Subcutaneous abdominal adipose tissue (tissue), 5 donors: Measurements from ENCODE around the gene DENR.
A peak's percentile ranks its signal among the peaks of the same experiment; 100 is the strongest.

Source experiments
- H3K27ac ChIP-seq: one replicate; pipeline ENCODE4 v1.7.0; 2013; ENCODE audit warnings: low read depth, mild to moderate bottlenecking, inconsistent platforms, low read length, moderate library complexity
- H3K27me3 ChIP-seq, 5 donors: one replicate each; pipeline ENCODE4 v1.7.0; 2013; ENCODE audit warnings: low read length in 5 of 5, inconsistent platforms in 1 of 5; ENCODE audit not compliant: control insufficient read depth in 5 of 5, insufficient read depth in 4 of 5
- H3K36me3 ChIP-seq, 5 donors: one replicate each; pipeline ENCODE4 v1.7.0; 2013; ENCODE audit warnings: low read length in 5 of 5; ENCODE audit not compliant: control insufficient read depth in 5 of 5, insufficient read depth in 5 of 5
- H3K4me1 ChIP-seq, 5 donors: one replicate each; pipeline ENCODE4 v1.7.0; 2013; ENCODE audit warnings: low read length in 5 of 5, mild to moderate bottlenecking in 3 of 5, moderate library complexity in 1 of 5; ENCODE audit not compliant: control insufficient read depth in 5 of 5, insufficient read depth in 5 of 5
- H3K4me3 ChIP-seq, 5 donors: one replicate each; pipeline ENCODE4 v1.7.0; 2013; ENCODE audit warnings: low read length in 5 of 5, low read depth in 1 of 5
- H3K9ac ChIP-seq, 5 donors: one replicate each; pipeline ENCODE4 v1.7.0; 2013; ENCODE audit warnings: low read length in 5 of 5, mild to moderate bottlenecking in 4 of 5, moderate library complexity in 3 of 5
- H3K9me3 ChIP-seq, 5 donors: one replicate each; pipeline ENCODE4 v1.7.0; 2013; ENCODE audit warnings: low read length in 5 of 5; ENCODE audit not compliant: control insufficient read depth in 5 of 5
- donor health status: healthy.
- donor health status: healthy.
- donor health status: healthy.
- donor health status: healthy.
- donor health status: healthy.

Gene DENR

DNA sequence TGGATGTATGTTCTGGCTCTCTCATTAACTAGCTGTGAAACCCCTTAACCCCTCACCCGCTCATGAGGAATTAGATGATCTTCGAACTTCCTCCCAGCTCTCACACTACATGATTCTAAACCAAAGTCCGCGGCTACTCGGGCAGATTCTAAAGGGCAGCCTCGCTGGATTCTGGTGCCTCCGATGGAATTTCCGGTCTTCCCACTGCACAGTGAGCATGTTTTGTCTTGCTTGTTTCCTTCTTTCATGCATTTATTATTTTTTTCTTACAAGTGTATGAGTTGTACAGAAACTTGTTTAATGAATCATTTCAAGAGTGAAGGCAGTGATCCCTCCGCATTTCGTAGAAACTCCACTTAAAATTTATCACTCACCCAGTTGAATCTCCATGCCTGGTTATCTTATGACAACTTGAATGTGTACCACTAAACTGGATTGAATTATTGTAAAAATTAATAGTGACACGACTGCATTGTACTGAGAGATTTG is 31.5 kb upstream of the DENR start:
- no peak overlapping the region for H3K9ac ChIP-seq
- H3K27me3 ChIP-seq, result no peaks in the 10 kb centered on the region
- no peak overlapping the region for H3K4me3 ChIP-seq
- H3K9me3 ChIP-seq, result no peaks in the 10 kb centered on the region
- H3K36me3 ChIP-seq, result no peaks in the 10 kb centered on the region
- peaks cover 0 to 39% (median 23%) of the 10 kb centered on the region in 5 donors for H3K4me1 ChIP-seq
- H3K27ac ChIP-seq, result peak overlapping the region; percentile 64

DNA sequence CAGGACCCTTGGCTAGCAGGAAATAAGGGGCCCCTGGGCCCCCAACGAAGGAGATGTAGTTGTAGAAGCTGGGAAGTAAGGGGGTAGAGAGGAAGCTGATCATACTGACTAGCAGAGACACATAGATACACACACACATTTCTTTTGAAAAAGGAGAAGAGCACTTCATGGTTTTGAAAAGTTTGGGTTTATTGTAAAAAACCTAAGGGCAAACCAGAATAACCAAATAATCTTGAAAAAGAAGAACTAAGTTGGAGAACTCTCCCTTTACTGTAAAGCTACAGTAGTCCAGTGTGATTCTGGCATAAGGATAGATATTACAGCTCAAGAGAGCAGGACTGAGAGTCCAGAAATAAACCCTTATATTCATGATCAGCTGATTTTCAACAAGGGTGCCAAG is 30.2 kb upstream of the DENR start:
- H3K27me3 ChIP-seq, result no peaks in the 10 kb centered on the region
- peaks cover 0 to 45% (median 27%) of the 10 kb centered on the region in 5 donors for H3K4me1 ChIP-seq
- H3K27ac ChIP-seq, result peak overlapping the region; percentile 64
- H3K9me3 ChIP-seq, result no peaks in the 10 kb centered on the region
- H3K4me3 ChIP-seq, result no peak overlapping the region
- H3K9ac ChIP-seq, result no peak overlapping the region
- H3K36me3 ChIP-seq, result no peaks in the 10 kb centered on the region

DNA sequence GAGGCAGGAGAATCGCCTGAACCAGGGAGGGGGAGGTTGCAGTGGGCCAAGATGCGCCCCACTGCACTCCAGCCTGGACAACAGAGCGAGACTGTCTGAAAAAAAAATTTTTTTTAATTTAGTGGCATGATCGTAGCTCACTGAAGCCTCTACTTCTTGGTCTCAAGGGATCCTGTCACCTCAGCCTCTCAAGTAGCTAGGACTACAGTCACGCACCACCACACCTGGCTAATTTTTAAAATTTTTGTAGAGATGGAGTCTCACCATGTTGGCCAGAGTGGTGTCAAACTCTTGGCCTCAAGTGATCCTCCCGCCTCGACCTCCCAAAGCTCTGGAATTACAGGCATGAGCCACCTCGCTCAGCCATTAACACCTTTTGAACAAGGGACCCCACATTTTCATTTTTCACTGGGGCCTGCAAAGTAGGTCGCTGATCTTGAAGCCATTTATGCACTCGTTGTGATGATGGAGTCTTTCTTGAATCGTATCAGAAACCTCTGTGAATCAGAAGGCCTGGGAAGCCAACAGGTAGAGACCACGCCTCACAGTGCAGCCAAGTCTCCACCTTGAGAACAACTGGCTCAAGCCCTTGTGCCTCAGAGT is 27.9 kb upstream of the DENR start:
- no peak overlapping the region for H3K9ac ChIP-seq
- H3K36me3 ChIP-seq, result no peaks in the 10 kb centered on the region
- H3K27ac ChIP-seq, result no peak overlapping the region
- peaks cover 0 to 67% (median 48%) of the 10 kb centered on the region in 5 donors for H3K4me1 ChIP-seq
- no peak overlapping the region for H3K4me3 ChIP-seq
- no peaks in the 10 kb centered on the region for H3K27me3 ChIP-seq
- H3K9me3 ChIP-seq, result no peaks in the 10 kb centered on the region

DNA sequence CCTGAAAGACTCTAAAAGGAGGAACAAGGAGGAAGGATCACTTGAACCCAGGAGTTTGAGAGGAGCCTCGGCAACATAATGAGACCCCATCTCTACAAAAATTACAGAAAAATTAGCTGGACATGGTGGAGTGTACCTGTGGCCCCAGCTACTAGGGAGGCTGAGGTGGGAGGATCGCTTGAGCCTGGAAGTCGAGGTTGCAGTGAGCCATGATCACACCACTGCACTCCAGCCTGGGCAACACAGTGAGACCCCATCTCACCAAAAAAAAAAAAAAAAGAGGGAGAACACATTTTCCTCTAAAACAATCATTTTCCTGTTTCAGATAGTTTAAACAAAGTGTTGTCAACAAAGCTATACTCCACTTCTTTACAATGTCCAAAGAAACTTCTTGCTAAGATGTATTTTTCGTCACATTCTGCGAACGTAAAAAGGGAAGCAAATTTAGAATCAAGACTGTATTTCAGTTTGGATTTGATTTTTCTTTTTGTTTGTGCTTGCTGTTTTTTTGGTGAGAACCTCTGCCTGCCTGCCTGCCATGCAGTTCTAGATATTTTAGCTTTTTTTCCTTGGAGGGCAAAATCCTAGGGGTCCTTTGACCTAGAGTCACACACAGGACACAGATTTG is 27.1 kb upstream of the DENR start:
- H3K27me3 ChIP-seq, result no peaks in the 10 kb centered on the region
- no peak overlapping the region for H3K27ac ChIP-seq
- peak overlapping the region in 1 of 5 donors; percentile 55 for H3K9ac ChIP-seq
- H3K9me3 ChIP-seq, result no peaks in the 10 kb centered on the region
- peaks cover 0 to 70% (median 50%) of the 10 kb centered on the region in 5 donors for H3K4me1 ChIP-seq
- peak overlapping the region in 3 of 5 donors; percentile 11 to 32 (median 19) for H3K4me3 ChIP-seq
- no peaks in the 10 kb centered on the region for H3K36me3 ChIP-seq

DNA sequence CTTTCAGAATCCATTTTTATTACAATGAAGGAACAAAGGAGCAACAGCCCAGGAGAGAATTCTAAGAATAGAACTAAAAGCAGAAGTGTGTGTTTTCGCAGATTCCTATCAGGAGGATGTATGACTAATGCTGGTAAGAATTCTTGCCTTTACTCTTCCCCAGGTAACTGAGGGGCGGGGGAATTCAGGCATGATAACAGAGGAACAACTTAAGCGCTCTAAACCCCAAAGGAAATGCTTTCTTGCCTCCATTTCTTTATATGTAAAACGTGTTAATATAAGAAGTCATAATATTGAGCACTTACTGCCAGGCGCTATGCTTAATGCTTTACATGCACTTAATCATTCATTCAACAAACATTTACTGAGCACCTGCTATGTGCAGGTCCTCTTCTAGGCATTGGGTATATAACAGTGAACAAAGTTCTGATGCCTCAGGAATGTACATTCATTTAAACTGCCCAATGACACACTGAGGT is 26.5 kb upstream of the DENR start:
- Histone ChIP-seq H3K36me3 (no peaks in the 10 kb centered on the region), H3K4me3 (peak overlapping the region in 2 of 5 donors; percentile 11 to 32), H3K9me3 (no peaks in the 10 kb centered on the region), H3K27ac (no peak overlapping the region), H3K27me3 (no peaks in the 10 kb centered on the region), H3K4me1 (peaks cover 0 to 74% (median 52%) of the 10 kb centered on the region in 5 donors), H3K9ac (peak overlapping the region in 2 of 5 donors; percentile 22 to 55)

DNA sequence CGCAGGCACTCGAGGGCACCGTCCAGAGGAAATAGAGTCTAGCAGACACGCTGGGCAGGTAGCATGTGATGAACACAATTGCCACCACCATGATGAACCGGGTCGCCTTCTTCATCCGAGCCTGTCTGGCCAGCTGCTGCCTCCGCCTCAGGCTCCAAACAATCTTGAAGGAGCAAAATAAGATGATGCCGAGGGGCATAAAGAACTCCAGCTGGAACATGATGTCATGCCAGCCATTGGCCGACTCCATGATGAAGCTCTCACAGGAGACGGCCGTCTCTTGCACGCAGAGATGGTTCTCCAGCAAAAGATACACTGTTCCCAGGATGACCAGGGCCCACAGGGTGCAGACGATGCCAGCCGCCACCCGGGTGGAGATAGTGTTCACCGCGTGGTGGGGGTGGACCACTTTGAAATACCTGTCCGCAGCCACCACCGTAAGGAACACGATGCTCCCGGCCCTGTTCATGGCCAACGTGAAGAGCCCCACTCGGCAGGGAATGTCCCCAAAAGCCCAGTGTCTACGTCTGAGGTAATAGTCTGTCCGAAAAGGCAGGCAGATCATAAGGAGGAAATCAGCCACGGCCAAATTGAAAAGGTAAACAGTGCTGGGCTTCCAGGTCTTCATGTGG is 22.9 kb upstream of the DENR start:
- Histone ChIP-seq H3K27ac (peak overlapping the region; percentile 79), H3K4me1 (peaks cover 0 to 58% (median 55%) of the 10 kb centered on the region in 5 donors), H3K9me3 (no peaks in the 10 kb centered on the region), H3K27me3 (no peaks in the 10 kb centered on the region), H3K9ac (peak overlapping the region in 4 of 5 donors; percentile 55 to 76 (median 68)), H3K36me3 (no peaks in the 10 kb centered on the region), H3K4me3 (peak overlapping the region; percentile 68 to 80 (median 76))

DNA sequence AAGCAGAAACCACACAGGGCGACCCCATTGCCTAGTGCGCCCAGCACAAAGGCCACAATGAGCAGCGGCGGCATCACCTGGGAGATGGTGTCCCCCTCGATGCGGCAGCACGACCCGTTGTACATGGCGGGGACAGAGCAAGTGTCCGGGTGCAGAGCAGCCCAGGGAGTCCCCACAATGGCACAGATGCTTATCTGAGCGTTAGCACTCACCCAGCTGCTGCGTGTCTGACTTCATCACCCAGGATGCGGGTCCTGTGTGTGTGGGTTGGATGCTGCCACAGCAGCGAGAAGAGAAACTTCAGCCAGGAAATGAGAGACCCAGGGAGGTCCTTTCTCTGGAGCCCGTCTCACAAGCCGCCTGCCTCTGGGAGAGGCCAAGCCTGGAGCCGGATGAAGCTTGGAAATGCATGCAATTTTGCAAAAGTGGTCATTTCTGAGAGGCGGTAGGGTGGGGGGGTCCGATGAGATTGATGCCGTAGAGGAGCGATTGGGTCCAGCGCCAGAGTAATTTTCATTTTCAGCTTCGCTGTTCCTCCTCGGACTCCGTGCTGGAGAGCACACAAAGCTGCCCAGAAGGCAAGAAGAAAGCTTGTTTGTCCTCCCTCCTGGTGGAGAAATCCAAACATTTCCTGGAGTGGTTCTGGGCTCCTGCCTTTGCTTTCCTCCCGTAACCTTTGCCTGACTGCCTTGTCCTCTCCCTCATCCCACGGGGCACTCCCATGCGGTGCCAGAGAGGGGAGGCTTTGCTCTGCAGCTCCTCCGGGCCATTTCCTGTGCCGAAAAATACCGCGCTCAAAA is 22.2 kb upstream of the DENR start, which contains the start of gene HCAR1:
TSS of gene HCAR1 (minus strand) at position 630 of the 800 bp plus-strand sequence. CDS start at position 125, 505 bp downstream.
- Histone ChIP-seq H3K4me1 (peaks cover 0 to 55% (median 52%) of the 10 kb centered on the region in 5 donors), H3K9me3 (no peaks in the 10 kb centered on the region), H3K27me3 (no peaks in the 10 kb centered on the region), H3K36me3 (no peaks in the 10 kb centered on the region), H3K9ac (peak within 1 kb of the TSS; percentile 38 to 76 (median 65)), H3K27ac (peak within 1 kb of the TSS; percentile 79), H3K4me3 (peak within 1 kb of the TSS; percentile 68 to 80 (median 76))

DNA sequence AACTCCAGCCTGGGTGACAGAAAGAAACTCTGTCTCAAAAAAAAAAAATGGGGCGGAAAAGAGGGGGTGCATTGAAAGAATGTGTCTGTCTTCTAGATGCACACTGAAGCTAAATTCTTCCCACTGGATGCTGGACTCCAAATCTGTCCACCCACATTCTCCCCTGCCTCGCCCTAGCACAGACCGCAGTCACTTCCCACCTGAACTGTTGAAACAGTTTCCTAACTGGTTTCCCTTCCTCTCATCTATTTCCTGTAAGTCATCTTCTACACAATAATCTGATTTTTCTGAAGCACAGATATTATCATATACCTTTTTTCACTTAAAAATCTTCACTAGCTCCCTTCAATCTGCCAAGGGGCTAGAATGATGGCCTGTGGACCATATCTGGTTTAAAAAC is 20.5 kb upstream of the DENR start:
- Histone ChIP-seq H3K9ac (no peak overlapping the region), H3K27me3 (no peaks in the 10 kb centered on the region), H3K9me3 (no peaks in the 10 kb centered on the region), H3K4me1 (peaks cover 0 to 40% (median 39%) of the 10 kb centered on the region in 5 donors), H3K36me3 (no peaks in the 10 kb centered on the region), H3K27ac (no peak overlapping the region), H3K4me3 (no peak overlapping the region)

DNA sequence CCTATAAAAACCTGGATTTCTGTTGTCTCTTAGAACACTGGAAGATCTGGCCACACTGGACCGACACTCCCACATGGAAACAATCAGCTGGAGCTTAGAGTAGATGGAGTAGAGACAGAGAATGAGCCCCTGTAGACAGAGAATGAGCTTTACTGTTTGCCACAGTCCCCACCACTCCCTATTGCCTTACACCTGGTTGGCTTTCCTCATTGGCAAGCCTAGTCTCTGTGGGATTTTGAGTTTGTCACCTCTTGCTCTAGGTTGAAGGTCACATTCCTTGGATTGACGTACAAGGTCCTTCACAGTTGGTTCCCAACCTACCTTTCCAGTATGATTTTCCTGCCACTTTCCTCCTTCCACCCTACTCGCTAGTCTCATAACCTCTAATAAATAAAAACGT is 20.0 kb upstream of the DENR start:
- Histone ChIP-seq H3K9me3 (no peaks in the 10 kb centered on the region), H3K27me3 (no peaks in the 10 kb centered on the region), H3K9ac (no peak overlapping the region), H3K4me3 (no peak overlapping the region), H3K36me3 (no peaks in the 10 kb centered on the region), H3K27ac (no peak overlapping the region), H3K4me1 (peaks cover 0 to 36% (median 35%) of the 10 kb centered on the region in 5 donors)
